IMR-90 (cell line): Measurements from ENCODE around the gene CCDC120. TPM values are rescaled to one million over a fixed set of nuclear protein-coding genes. Genes with fewer than 3 reads are reported as not detected.

ENCODE experiments used
- ATAC-seq: fragments of 200-7000 bp; cut with Tn5 transposase; 2 replicates; pipeline ENCODE4 v1.9.1; 2020; ENCODE audit warnings: low read depth, mild to moderate bottlenecking, moderate library complexity
- BruUV-seq: library from RNA; stranded (reverse); fragments of 400-500 nt; replicated peaks from 2 replicates; lab custom pipeline; 2021; lab: Mats Ljungman, UMichigan
- CTCF ChIA-PET: fragments of 300-600 bp; formaldehyde crosslinking; extraction: SDS; loops from one replicate; lab custom pipeline; 2021; ENCODE audit warnings: antibody characterized with exemption; lab: Yijun Ruan, JAX
- POLR2A ChIA-PET: fragments of 300-600 bp; sonication (Branson Sonifier 250); formaldehyde crosslinking; loops from one replicate; lab custom pipeline; 2022; ENCODE audit warnings: antibody characterized with exemption; ENCODE audit not compliant: unreplicated experiment; lab: Charles Lee
- DNase-seq: peaks from one replicate; pipeline ENCODE4 v3.0.0; 2013
- H2AFZ ChIP-seq: replicated peaks from 2 replicates; pipeline ENCODE3; 2013; ENCODE audit warnings: low read length, mild to moderate bottlenecking; ENCODE audit not compliant: poor library complexity
- H2AK5ac ChIP-seq: 2 replicates; pipeline ENCODE4 v1.6.1; 2013; ENCODE audit warnings: low read depth, low read length, inconsistent platforms
- H2AK9ac ChIP-seq: replicated peaks from 2 replicates; pipeline ENCODE3; 2013; ENCODE audit warnings: mild to moderate bottlenecking, low read depth, low read length, moderate library complexity; ENCODE audit not compliant: poor library complexity
- H2BK120ac ChIP-seq: 2 replicates; pipeline ENCODE4 v1.6.1; 2013; ENCODE audit warnings: low read depth, low read length, inconsistent platforms
- H2BK15ac ChIP-seq: 3 replicates; pipeline ENCODE4 v1.6.1; 2013; ENCODE audit warnings: low read depth, low read length, inconsistent platforms
- H2BK20ac ChIP-seq: 2 replicates; pipeline ENCODE4 v1.6.1; 2013; ENCODE audit warnings: low read depth, mild to moderate bottlenecking, inconsistent platforms, low read length, moderate library complexity
- H2BK5ac ChIP-seq: 2 replicates; pipeline ENCODE4 v1.6.1; 2013; ENCODE audit warnings: mild to moderate bottlenecking, low read depth, low read length, inconsistent platforms; ENCODE audit not compliant: poor library complexity, severe bottlenecking
- H3K14ac ChIP-seq: replicated peaks from 2 replicates; pipeline ENCODE4 v1.6.1; 2013; ENCODE audit warnings: low read depth, low read length, inconsistent platforms
- H3K18ac ChIP-seq: 2 replicates; pipeline ENCODE4 v1.6.1; 2013; ENCODE audit warnings: low read depth, low read length, control low read depth
- H3K23ac ChIP-seq: 2 replicates; pipeline ENCODE4 v1.6.1; 2013; ENCODE audit warnings: low read depth, low read length, inconsistent platforms
- H3K27ac ChIP-seq: 2 replicates; pipeline ENCODE4 v1.5.1; 2013; ENCODE audit warnings: mild to moderate bottlenecking, control low read depth, low read length; ENCODE audit not compliant: insufficient read depth
- H3K27me3 ChIP-seq: 2 replicates; pipeline ENCODE4 v1.6.1; 2013; ENCODE audit warnings: low read length; ENCODE audit not compliant: control insufficient read depth, insufficient read depth
- H3K36me3 ChIP-seq: 2 replicates; pipeline ENCODE4 v1.6.1; 2013; ENCODE audit warnings: low read length, mixed read lengths; ENCODE audit not compliant: control insufficient read depth, insufficient read depth
- H3K4ac ChIP-seq: 2 replicates; pipeline ENCODE4 v1.6.1; 2013; ENCODE audit warnings: low read depth, low read length, inconsistent platforms
- H3K4me1 ChIP-seq: 2 replicates; pipeline ENCODE4 v1.6.1; 2013; ENCODE audit warnings: low read length, mixed read lengths; ENCODE audit not compliant: control insufficient read depth, insufficient read depth
- H3K4me2 ChIP-seq: 2 replicates; pipeline ENCODE4 v1.6.1; 2013; ENCODE audit warnings: low read depth, mild to moderate bottlenecking, control low read depth, low read length, moderate library complexity
- H3K4me3 ChIP-seq: 2 replicates; pipeline ENCODE4 v1.5.1; 2013; ENCODE audit warnings: low read depth, mild to moderate bottlenecking, control low read depth, low read length, moderate library complexity; ENCODE audit not compliant: insufficient read depth
- H3K56ac ChIP-seq: 2 replicates; pipeline ENCODE4 v1.6.1; 2013; ENCODE audit warnings: low read length, inconsistent platforms; ENCODE audit not compliant: insufficient read depth; ENCODE audit errors: extremely low read depth
- H3K79me1 ChIP-seq, 2 experiments: 2 replicates each; pipeline ENCODE4 v1.6.1; 2013; ENCODE audit warnings: low read length in 2 of 2, inconsistent platforms in 1 of 2, low read depth in 1 of 2
- H3K9ac ChIP-seq: 2 replicates; pipeline ENCODE4 v1.6.1; 2013; ENCODE audit warnings: low read depth, low read length, control low read depth
- H3K9me1 ChIP-seq: 2 replicates; pipeline ENCODE4 v1.6.1; 2013; ENCODE audit warnings: low read length, inconsistent platforms; ENCODE audit not compliant: insufficient read depth
- H3K9me3 ChIP-seq: 2 replicates; pipeline ENCODE4 v1.6.1; 2013; ENCODE audit warnings: low read length; ENCODE audit not compliant: control insufficient read depth, insufficient read depth
- H4K20me1 ChIP-seq: 2 replicates; pipeline ENCODE4 v1.6.1; 2013; ENCODE audit warnings: low read length, inconsistent platforms; ENCODE audit not compliant: insufficient read depth
- H4K5ac ChIP-seq: 2 replicates; pipeline ENCODE4 v1.6.1; 2013; ENCODE audit warnings: mild to moderate bottlenecking, low read depth, low read length, control low read depth
- H4K8ac ChIP-seq, 2 experiments: 2 replicates each; pipeline ENCODE4 v1.6.1; 2013; ENCODE audit warnings: low read depth in 2 of 2, low read length in 2 of 2, control low read depth in 1 of 2, inconsistent platforms in 1 of 2
- H4K91ac ChIP-seq: 2 replicates; pipeline ENCODE4 v1.6.1; 2013; ENCODE audit warnings: low read depth, low read length, inconsistent platforms; ENCODE audit not compliant: insufficient read depth
- BHLHE40 ChIP-seq: fragments of 150-350 bp; IDR thresholded peaks from 2 replicates; pipeline ENCODE4 v1.6.1; 2016; ENCODE audit warnings: mild to moderate bottlenecking, low read depth, low read length
- CHD1 ChIP-seq: IDR thresholded peaks from 2 replicates; pipeline ENCODE4 v1.6.1; 2012; ENCODE audit warnings: low read depth, low read length, improper control_type of control experiment
- CTCF ChIP-seq: conservative IDR thresholded peaks from 2 replicates; pipeline ENCODE4 v1.5.1; 2012; ENCODE audit warnings: mild to moderate bottlenecking, low read depth, low read length, improper control_type of control experiment
- ELK1 ChIP-seq: fragments of 150-350 bp; IDR thresholded peaks from 2 replicates; pipeline ENCODE4 v1.6.1; 2016; ENCODE audit warnings: low read depth, mild to moderate bottlenecking, low read length, moderate library complexity, borderline replicate concordance
- FOS ChIP-seq: fragments of 150-350 bp; IDR thresholded peaks from 2 replicates; pipeline ENCODE4 v1.6.1; 2016; ENCODE audit warnings: low read depth, low read length
- MAZ ChIP-seq: IDR thresholded peaks from 2 replicates; pipeline ENCODE4 v1.6.1; 2012; ENCODE audit warnings: low read depth, mild to moderate bottlenecking, low read length, improper control_type of control experiment, moderate library complexity, borderline replicate concordance
- NFE2L2 ChIP-seq: fragments of 150-350 bp; IDR thresholded peaks from 2 replicates; pipeline ENCODE4 v1.6.1; 2016; ENCODE audit warnings: low read depth, mild to moderate bottlenecking, low read length
- POLR2A ChIP-seq: IDR thresholded peaks from 2 replicates; pipeline ENCODE4 v1.6.1; 2012; ENCODE audit warnings: mild to moderate bottlenecking, low read depth, low read length
- RAD21 ChIP-seq: IDR thresholded peaks from 2 replicates; pipeline ENCODE4 v1.6.1; 2012; ENCODE audit warnings: low read length, improper control_type of control experiment
- RCOR1 ChIP-seq: IDR thresholded peaks from 2 replicates; pipeline ENCODE4 v1.6.1; 2012; ENCODE audit warnings: mild to moderate bottlenecking, low read length, improper control_type of control experiment; ENCODE audit not compliant: insufficient replicate concordance
- RFX5 ChIP-seq: IDR thresholded peaks from 2 replicates; pipeline ENCODE4 v1.8.0; 2012; ENCODE audit warnings: low read depth, mild to moderate bottlenecking, low read length, moderate library complexity
- SMC3 ChIP-seq: fragments of 150-350 bp; IDR thresholded peaks from 2 replicates; pipeline ENCODE4 v1.6.1; 2016; ENCODE audit warnings: low read depth, mild to moderate bottlenecking, antibody characterized with exemption, low read length, moderate library complexity
- USF2 ChIP-seq: fragments of 150-350 bp; IDR thresholded peaks from 2 replicates; pipeline ENCODE4 v1.6.1; 2017; ENCODE audit warnings: mild to moderate bottlenecking, antibody characterized with exemption, low read length, low read depth
- WGBS, 2 experiments: methylation state at CpG; one replicate each; pipeline versions ENCODE4 v1.1.5 to v1.1.7; 2013; ENCODE audit warnings: missing lambda C conversion rate in 2 of 2; ENCODE audit not compliant: insufficient read length in 1 of 2; ENCODE audit errors: extremely low coverage in 2 of 2; 5-methylcytosine and 5-hydroxymethylcytosine counted together
- dilution Hi-C: fragments of 300-500 bp; cut with HindIII; formaldehyde crosslinking; loops from one replicate; pipeline ENCODE4 v1.14.3; 2018; ENCODE audit warnings: low sequenced_read_pairs; ENCODE audit not compliant: unreplicated experiment
- in situ Hi-C: fragments of 300-500 bp; cut with MboI; formaldehyde crosslinking; loops from 3 replicates; pipeline ENCODE4 v1.14.3; 2019; ENCODE audit warnings: low sequenced_read_pairs, inconsistent platforms, mixed read lengths
- intact Hi-C: fragments of 100-400 bp; cut with micrococcal nuclease; formaldehyde crosslinking; loops from 2 replicates; pipeline ENCODE4 v1.10.0; 2022
- polyA plus RNA-seq, 3 experiments: library from polyadenylated mRNA; depleted of rRNA; stranded (reverse); fragments of >200 nt; gene quantifications; 2 replicates each; pipeline ENCODE4 v1.2.3, GENCODE V29; 2012; ENCODE audit warnings: low replicate concordance in 1 of 3
- total RNA-seq: library from RNA; depleted of rRNA; stranded (reverse); fragments of >200 nt; gene quantifications from 2 replicates; pipeline ENCODE4 v1.2.3, GENCODE V29; 2012

CCDC120 gene
- total and polyA plus RNA-seq, 2 of the 4 experiments (the other 2 are of a cell fraction), result 0.18 to 2.0 TPM

- H3K56ac ChIP-seq, result no peak overlapping the region
- intact Hi-C loops, result no loop called here
- H3K4me1 ChIP-seq, result no peaks in the 10 kb centered on the region
- no peak overlapping the region for H3K14ac ChIP-seq
- H3K23ac ChIP-seq, result no peak overlapping the region
- H3K36me3 ChIP-seq, result no peaks in the 10 kb centered on the region; the same call in 1 of the 2 replicates
- no peaks in the 10 kb centered on the region for H3K27me3 ChIP-seq
- H4K8ac ChIP-seq, result no peak overlapping the region
- no peak overlapping the region for H3K4me3 ChIP-seq
- ChIA-PET CTCF (no interaction called here), POLR2A (no interaction called here)
- no peak for ATAC-seq
- H4K91ac ChIP-seq, result no peak overlapping the region
- H3K27ac ChIP-seq, result no peak overlapping the region
- no peak overlapping the region for H2BK15ac ChIP-seq
- peaks cover under 1 to 2% of the 10 kb centered on the region in 2 experiments; a peak in 1 of 4 replicates for H3K79me1 ChIP-seq
- no TSS peak for BruUV-seq
- no peaks in the 10 kb centered on the region; the same call in 1 of the 2 replicates for H3K9me3 ChIP-seq
- dilution Hi-C loops, result no loop called here
- DNase-seq, result no peak
- H2AFZ ChIP-seq, result no peak overlapping the region
- H3K9ac ChIP-seq, result no peak overlapping the region
- no peak overlapping the region for H2BK20ac ChIP-seq
- no peak for TF ChIP-seq NFE2L2
- no peak for TF ChIP-seq POLR2A
- TF ChIP-seq RFX5, result no peak
- no peak for TF ChIP-seq FOS
- no peak for TF ChIP-seq ELK1
- no peak for TF ChIP-seq RCOR1
- TF ChIP-seq RAD21, result no peak
- TF ChIP-seq MAZ, result no peak
- TF ChIP-seq CTCF, result no peak
- TF ChIP-seq CHD1, result no peak
- no peak for TF ChIP-seq BHLHE40
- no peak for TF ChIP-seq USF2
- no peak for TF ChIP-seq SMC3
- H2AK9ac ChIP-seq, result no peak overlapping the region
- no peak overlapping the region for H4K5ac ChIP-seq
- no peak overlapping the region for H2AK5ac ChIP-seq
- in situ Hi-C loops, result loop anchor here (25.0 kb wide), 1 partner anchor 97 kb away; the partner anchor contains the start of genes KCND1 and OTUD5
- H3K9me1 ChIP-seq, result no peaks in the 10 kb centered on the region
- no peak overlapping the region for H2BK120ac ChIP-seq
- WGBS, 2 experiments, result no CpG with 5 or more reads among the region's 6 CpGs
- no peak overlapping the region for H2BK5ac ChIP-seq
- no peak overlapping the region for H3K18ac ChIP-seq
- no peak overlapping the region for H3K4ac ChIP-seq
- H3K4me2 ChIP-seq, result no peak overlapping the region
- H4K20me1 ChIP-seq, result no peaks in the 10 kb centered on the region; the same call in 1 of the 2 replicates
Observed at GRCh38 chrX:49059201-49059600, 402 bp downstream of the CCDC120 start.
